CD4-positive, alpha-beta T cell treated with Interleukin-1 beta for 1 hour (primary cell): ENCODE data around the gene ANKUB1.
A peak's percentile ranks its signal among the peaks of the same experiment; 100 is the strongest.
"Not testable (repeated sequence)": the region's sequence is repeated elsewhere in the genome, so short reads cannot be mapped to it uniquely, and the experiment has no call there.

Source experiments
- DNase-seq, 2 donors: peaks; one replicate each; pipeline ENCODE4 v3.0.0-alpha.2; 2020 to 2022

ANKUB1 gene

GRCh38 chr3:149792452-149793270, at the start of gene ANKUB1:
Gene ANKUB1, minus strand, starts transcription at chr3:149792554. Its CDS starts 188 bp downstream, at chr3:149792366.
- no peak for DNase-seq

GRCh38 chr3:149839896-149840295, 47.5 kb upstream of the ANKUB1 start:
- DNase-seq: no peak

GRCh38 chr3:149839469-149839868, 47.1 kb upstream of the ANKUB1 start:
- not testable (repeated sequence) for DNase-seq

- not testable (repeated sequence) for DNase-seq
These were observed 46.1 kb upstream of the ANKUB1 start for GRCh38 chr3:149838491-149838890.

GRCh38 chr3:149833241-149833640, 40.9 kb upstream of the ANKUB1 start:
- DNase-seq: no peak

GRCh38 chr3:149832086-149832485, 39.7 kb upstream of the ANKUB1 start:
- no peak for DNase-seq

- no peak for DNase-seq
These were observed 39.0 kb upstream of the ANKUB1 start for GRCh38 chr3:149831321-149831720.

- DNase-seq: no peak
These were observed 38.5 kb upstream of the ANKUB1 start for GRCh38 chr3:149830902-149831301.

GRCh38 chr3:149829631-149830030, 37.3 kb upstream of the ANKUB1 start:
- DNase-seq: not testable (repeated sequence)

- no peak for DNase-seq
These were observed 36.0 kb upstream of the ANKUB1 start for GRCh38 chr3:149828390-149828789.

- DNase-seq: no peak
These were observed 34.3 kb upstream of the ANKUB1 start for GRCh38 chr3:149826636-149827035.

GRCh38 chr3:149820183-149820582, 27.8 kb upstream of the ANKUB1 start:
- DNase-seq: no peak

- DNase-seq: no peak
These were observed 27.1 kb upstream of the ANKUB1 start for GRCh38 chr3:149819432-149819831.

- DNase-seq: no peak
These were observed 24.6 kb upstream of the ANKUB1 start for GRCh38 chr3:149816986-149817385.

- DNase-seq: no peak
These were observed 24.0 kb upstream of the ANKUB1 start for GRCh38 chr3:149816311-149816710.

GRCh38 chr3:149815728-149816127, 23.4 kb upstream of the ANKUB1 start:
- no peak for DNase-seq

- no peak for DNase-seq
These were observed 23.0 kb upstream of the ANKUB1 start for GRCh38 chr3:149815321-149815720.

GRCh38 chr3:149813367-149814281, 21.3 kb upstream of the ANKUB1 start:
- DNase-seq: peak; percentile 11 to 15

GRCh38 chr3:149812606-149813366, 20.4 kb upstream of the ANKUB1 start, which contains the start of gene RNF13:
Gene RNF13, plus strand, starts transcription at chr3:149813215. Its CDS starts 32,812 bp downstream, at chr3:149846027.
- peak; percentile 91 to 92 for DNase-seq

- no peak for DNase-seq
These were observed 19.8 kb upstream of the ANKUB1 start for GRCh38 chr3:149812165-149812605.

- DNase-seq: no peak
These were observed 18.5 kb upstream of the ANKUB1 start for GRCh38 chr3:149810846-149811245.

- DNase-seq: no peak
These were observed 17.3 kb upstream of the ANKUB1 start for GRCh38 chr3:149809699-149810098.
